NCI-H345 treated with DMSO at 0.1 percent for 48 hours (cell line): ENCODE results near the gene PRR5L.

Experiments
- DNase-seq: peaks from one replicate; lab custom pipeline; 2025; ENCODE audit not compliant: unreplicated experiment; lab: John Stamatoyannopoulos, UW

PRR5L gene

DNA sequence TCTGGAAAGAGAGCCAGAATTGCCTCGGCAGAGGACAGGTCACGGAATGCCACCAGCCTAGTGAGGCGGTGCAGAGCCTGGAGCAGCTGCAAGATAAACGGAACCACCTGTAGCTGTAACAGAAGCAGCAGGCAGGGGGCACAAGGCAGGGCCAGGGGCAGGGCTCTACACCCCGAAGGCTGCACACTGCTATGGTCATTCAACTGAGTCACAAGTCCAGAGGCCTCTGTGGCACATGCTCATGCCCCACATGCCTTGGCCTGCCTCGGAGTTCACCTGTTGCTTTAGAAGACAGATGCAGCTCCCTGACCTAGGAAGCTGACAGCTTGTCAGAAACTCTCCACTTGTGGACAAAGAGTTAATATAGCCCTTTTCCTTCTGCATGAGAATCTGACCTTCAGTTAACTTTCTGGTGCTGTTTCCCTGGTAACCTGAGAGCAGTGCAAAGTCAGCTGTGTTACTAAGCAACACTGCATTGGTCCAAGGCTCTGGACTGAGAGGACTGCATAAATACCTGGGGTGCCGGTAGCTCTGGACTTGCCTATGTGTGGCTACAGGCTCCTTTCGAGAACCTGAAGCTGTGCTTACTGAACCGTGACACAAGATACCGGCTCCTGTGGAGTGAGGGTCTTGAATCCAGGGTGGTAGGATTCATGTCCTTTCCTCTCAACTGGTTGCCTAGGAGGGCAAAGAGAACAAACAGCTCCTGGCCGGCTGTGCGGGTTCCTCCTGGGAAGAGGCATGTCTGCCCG is 17.4 kb upstream of the PRR5L start:
- no peak for DNase-seq

DNA sequence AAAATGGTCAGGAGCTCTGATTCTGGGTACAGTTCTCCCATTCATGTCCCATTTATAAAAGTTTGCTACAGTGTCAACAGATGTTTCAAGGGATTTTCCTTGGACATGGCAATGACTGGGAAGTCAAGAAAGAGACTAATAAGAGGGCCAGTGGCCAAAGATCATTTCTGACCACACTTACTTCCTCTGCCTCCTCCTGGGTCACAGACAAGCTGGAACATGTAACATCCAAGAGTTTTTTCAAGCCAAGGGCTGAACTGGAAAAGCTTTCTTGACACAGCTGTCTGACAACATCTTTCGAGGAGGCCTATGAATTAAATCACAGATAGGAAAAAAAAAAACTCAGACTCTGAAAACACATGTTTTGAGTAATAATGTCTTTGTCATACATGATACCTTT is 15.6 kb upstream of the PRR5L start:
- no peak for DNase-seq

DNA sequence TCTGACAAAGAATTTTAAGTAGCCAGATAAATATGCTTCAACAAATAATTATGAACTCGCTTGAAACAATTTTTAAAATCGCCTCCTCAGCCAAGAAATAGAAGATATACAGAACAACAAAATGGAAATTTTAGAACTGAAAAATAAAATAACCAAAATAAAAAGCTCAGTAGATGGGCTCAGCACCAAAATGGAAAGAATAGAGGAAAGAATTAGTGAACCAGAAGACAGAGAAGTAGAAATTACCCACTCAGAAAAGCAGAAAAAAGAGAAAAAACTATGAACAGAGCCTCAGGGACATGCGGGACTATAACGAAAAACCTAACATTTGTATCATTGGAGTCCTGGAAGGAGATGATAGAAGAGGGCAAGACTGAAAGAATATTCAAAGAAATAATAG is 14.2 kb upstream of the PRR5L start:
- DNase-seq, result no peak

DNA sequence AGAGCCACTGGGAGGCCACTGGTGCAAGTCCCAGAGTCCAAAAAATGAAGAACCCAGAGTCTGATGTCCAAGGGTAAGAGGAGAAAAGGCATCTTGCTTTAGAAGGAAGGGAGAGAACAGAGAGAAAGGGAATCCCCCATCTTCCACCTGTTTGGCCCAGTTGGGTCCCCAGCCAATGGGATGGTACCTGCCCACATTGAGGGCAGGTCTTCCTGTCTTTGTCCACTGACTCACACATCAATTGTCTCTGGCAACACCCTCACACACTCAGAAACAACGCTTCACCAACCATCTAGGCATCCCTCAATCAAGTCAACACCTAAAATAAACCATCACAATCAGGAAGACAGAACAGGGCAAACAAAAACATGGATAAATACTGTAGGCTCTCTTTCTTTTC is 13.2 kb upstream of the PRR5L start:
- no peak for DNase-seq

DNA sequence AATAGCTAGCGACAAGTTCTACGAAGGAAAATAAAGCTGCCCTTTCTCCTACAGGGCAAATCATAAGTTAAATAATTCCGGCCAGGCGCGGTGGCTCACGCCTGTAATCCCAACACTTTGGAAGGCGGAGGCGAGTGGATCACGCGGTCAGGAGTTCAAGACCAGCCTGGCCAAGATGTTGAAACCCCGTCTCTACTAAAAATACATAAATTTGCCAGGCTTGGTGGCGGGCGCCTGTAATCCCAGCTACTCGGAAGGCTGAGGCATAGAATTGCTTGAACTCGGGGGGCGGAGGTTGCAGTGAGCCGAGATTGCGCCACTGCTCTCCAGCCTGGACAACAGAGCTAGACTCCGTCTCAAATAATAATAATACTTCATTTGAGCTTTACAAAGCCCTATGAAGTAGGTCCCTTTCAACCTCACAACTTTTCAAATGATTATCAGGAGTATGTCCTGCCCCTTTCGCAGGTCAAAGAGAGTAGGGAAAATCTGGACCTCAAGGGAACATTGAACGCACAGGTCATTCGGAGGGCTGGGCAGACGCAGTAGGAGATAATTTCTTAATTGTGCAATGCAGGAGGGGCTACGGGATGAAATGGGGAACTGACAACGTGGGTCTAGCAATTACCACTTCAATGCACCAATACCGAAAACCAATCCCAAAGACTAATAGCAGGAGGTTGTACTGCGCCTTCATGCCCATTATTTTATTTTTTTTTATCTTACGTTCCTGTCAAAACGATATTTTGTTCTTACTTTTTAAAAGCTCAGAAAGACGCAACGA is 7.5 kb upstream of the PRR5L start:
- DNase-seq, result no peak

DNA sequence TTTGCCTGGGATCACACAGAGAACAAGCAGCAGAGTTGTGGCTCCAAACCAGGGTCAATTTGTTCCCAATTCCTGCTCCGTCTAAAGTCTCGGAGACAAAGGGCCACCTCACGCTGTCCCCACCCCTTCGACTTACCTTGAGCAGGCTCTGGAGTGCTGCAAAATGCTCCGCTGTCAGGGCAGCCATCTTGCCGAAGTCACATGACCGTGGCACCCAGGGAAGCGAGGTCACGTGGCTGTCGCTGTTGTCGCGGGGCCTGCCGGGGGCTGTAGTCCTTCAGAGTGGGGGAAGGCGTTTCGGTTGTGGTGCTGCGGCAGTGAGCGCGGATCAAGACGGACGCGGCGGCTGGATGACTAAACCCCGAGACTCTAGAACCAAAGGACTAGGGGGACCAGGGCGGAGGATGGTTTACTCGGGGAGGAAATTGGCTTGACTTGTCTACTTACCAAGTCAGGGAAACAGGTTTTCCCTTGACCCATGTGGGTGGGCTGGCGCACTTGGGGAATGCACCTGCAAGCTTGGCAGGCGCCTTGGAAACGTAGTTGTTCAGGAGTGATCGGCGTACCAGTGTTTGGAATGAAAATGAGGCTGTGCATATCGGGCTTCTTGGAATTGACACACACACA is 6.7 kb upstream of the PRR5L start, which contains the start of gene COMMD9:
COMMD9 (minus strand) TSS at position 199 of the 627 bp plus-strand sequence; CDS start at position 187, 12 bp downstream.
- peak; percentile 89 for DNase-seq

DNA sequence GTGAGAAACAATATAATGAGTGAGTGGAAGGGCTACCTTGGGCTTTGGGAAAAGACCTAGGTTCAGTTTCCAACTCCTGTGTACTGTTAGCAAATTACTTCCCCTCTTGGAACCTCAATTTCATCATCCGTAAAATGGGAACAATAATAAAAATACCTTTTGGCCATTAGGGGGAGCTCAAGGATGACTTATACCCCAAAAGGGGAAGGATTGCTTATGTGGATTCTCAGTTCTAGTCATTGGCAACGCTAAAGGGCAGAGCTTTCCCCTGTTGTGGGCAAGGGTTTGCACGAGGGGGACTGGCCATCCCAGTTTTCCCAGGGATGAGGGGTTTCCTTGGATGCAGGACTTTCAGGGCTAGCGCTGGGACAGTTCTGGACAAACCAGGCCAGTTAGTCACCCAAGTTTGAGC is 3.8 kb upstream of the PRR5L start:
- DNase-seq, result peak; percentile 12

DNA sequence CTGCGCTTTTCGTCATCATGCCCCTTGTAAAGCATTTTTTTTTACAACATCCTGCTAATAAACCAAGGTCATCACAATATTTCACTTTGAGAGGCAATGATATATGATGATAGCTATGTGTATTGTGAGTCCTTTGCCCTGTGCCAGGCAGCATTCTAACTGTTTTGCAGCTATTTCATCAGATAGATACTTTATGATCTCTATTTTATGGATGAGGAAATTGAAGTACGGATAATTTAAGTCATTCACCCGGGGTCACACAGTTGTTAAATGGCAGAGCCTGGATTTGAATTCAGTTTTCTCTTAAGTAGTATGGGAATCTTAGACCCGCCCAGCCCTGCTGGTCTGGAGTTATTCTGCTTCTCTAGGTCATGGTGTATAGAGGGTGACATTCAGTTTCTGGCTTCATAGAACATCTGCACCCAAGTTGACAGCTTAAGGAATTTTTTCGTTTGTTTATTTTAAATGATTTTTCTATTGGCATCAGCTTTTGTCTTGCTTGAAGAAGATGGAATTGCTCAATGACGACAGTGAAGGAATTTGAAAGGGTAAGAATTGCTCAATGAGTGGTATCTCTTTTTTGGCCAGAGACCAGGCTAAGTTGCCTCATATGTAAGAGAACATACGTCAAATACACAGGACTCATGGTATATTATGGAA is 926 bp downstream of the PRR5L start:
- no peak for DNase-seq

DNA sequence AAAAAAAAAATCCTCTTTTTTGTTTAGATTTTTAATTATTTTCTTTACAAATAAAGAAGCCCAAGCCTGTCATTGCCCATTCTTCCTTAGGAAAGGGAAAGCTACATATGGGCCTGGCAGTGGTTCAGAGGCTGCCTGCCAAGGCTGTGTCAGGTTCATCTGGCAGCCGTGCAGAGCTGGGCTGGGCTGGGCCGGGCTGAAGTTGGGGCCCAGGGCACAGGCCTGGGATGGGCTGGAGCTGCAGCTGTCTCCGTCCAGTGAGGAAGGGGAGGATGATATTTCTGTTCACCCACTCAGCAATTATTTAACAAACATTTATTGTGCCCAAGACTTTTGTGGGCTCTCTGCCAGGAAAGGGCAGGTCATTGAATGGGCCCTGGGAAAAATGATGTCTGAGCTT is 4.6 kb downstream of the PRR5L start:
- no peak for DNase-seq

DNA sequence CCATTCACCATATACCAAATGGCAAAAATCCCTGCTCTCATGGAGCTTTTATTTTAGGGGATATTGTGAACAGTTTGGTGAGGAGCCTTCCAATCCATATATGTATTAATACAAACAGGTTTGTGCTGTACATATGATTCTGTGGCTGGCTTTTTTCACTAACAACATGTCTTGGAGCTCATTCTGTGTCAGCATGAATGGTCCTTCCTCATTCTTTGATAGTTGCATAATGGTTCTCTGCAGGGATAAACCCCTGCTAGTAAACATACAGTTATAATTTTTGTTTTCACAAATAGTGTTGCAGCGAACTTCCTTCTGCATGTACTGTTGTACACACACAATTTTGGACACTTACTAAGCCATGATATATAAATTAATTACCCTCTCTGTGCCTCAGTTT is 8.3 kb downstream of the PRR5L start:
- no peak for DNase-seq

DNA sequence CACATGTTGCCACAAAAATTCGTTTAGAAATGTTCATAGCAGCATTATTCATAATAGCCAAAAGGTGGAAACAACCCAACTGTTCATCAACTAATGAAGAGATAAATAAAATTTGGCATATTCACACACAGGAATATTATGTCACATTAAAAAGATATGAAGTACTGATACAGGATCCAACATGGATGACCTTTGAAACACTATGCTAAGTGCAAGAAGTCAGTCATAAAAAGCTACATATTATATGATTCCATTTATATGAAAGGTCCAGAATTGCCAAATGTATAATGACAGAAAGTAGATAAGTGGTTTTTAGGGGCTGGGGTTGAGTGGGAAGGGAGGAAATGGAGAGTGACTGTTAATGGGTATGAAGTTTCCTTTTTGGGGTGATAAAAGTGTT is 9.0 kb downstream of the PRR5L start:
- DNase-seq, result no peak

DNA sequence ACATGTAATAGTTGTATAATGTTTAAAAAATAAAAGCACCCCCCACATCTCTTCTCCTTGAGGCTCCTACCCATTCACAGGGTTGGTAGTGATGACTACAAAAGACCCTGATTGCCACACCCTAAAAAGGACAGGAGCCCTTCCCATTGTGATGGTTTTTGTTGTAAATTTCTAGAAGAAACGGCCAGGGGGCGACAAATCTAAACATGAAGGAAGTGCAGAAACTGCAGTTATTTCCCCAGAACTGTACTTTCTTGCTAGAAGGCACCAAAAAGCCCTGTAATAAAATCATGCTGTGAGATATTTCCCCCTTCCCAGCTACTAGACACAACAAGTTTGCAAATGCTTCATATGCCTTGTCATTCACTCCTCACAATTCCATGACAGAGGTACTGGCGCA is 10.8 kb downstream of the PRR5L start:
- no peak for DNase-seq

DNA sequence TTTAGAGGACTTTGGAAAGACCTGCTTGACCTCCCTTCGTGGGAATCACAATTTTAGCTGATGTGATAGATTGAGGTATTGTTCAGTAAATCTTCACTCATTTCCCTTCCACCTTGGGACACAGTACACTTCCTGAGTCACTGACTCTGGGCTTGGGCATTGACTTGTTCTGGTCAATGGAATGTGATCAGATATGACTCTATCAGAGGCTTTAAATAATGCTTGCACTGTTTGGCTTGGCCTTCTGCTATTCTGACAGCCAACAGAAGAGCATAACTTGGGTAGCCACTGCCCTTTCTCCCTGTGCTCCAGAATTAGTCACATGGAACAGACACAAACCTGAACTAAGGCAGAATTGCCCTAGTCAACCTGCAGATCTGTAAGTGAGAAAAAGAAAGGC is 12.5 kb downstream of the PRR5L start:
- DNase-seq, result no peak

DNA sequence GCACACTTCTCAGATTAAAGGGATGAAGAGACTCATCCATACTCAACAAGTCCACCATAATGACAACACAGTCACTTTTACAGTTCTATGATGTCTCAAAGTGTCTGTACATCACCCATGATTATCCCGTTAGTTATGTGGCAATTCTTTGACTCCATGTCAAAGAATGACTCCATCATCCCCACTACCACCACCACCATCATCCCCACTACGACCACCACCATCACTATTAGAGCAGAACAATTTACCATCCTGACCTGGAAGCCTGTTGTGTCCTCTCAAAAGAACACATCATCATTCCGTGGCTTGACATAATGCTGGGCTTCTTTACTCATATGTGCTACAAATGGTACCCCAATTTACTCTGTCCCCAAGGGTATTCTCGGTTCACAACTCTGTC is 13.7 kb downstream of the PRR5L start:
- no peak for DNase-seq

DNA sequence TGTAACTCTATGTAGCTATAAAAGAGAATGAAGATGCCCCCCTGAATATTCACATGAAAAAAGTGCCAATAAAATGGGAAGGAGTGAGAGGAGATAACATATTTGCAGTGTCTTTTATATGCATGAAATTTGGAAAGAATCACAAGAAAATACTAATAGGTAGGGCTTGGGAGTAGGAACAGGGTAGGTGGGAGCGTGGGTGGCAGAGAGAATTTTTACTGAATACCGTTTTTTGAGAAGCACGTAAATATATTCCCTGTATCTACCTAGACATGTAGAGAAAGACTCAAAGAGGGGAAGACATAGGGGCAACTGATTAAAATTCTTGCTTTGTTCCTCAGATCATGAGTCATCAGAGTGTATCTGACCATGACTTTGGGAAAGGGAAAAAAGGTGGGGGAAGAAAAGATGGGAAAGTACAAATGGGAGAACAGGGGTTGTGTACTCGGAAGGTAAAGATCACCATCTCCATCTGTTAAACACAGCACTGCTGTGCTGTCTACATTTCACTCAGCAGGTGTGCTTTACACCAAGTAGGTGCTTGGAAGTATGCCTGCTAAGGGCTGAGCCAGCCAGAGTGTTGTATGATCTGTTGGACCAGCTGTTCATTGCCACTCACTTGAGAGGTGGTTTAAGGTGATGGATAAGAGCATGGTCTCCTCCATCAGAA is 16.0 kb downstream of the PRR5L start:
- peak; percentile 20 for DNase-seq

DNA sequence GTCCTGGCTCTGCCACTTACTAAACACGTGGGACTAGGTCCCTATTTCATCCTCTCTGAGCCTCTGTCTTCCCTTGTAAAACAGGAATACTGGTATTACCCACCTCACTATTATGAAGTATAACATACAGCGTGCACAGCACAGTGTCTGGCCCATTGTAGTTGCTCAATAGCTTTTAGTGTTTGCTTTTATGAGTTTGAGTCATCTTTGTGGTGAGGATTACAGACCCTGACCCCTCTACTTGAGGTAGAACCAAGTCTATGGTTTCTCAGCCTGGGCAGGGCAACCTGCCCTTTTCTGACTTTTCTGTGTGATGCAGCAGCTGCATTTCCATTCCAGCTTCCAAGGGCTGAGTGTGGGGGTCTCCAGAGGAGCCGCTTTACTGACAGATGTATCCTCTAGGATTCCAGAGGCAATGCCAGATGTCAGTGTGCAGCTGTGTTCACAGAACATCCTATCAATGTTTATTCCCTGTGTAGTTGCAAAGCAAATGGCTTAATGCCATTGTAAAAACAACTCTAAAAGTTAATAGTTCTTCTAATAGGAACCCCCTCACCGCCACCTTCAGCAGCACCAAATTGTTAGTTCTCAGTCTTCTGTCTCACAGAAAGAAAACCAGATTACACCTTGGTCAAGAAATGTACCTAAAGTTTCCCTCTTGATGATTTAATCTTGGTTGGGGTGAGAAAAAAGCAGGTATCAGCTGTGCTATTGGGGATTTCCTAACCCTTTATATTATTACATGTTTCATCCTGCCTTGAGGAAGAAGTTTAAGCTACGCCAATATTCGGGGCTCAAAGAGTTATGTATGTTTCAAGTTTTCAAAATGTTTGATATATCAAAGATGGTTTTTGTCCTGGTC is 16.8 kb downstream of the PRR5L start:
- DNase-seq, result no peak

DNA sequence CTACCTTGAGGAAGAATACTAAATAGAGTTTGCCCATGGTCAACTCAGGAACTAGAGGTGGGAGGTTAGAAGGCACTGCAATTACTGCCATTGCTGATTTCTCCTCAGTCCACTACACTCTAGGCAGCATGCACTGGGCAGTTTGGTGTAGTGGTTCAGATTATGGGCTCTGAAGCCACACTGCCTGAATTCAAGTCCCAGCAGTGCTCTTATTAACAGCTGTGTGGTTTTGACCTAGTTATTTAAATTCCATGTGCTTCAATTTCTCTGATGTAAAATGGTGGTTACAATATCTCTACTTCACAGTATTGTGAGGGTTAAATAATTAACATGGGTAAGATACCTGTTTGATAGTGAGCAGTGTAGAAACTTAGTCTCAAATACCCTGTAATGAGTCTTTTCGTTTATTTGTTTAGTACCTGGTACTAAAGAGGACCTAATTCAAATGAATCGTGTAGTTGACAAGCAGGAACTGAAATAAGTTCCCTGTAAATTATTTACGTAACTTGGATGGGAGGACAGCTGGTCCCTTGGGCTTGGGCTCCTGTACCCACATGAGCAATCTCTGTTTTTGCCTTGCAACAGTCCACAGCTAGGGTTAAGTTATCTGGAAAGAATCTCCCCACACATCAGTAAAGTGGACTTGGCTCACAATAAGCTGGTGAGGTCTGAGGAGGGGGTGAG is 17.8 kb downstream of the PRR5L start:
- no peak for DNase-seq

DNA sequence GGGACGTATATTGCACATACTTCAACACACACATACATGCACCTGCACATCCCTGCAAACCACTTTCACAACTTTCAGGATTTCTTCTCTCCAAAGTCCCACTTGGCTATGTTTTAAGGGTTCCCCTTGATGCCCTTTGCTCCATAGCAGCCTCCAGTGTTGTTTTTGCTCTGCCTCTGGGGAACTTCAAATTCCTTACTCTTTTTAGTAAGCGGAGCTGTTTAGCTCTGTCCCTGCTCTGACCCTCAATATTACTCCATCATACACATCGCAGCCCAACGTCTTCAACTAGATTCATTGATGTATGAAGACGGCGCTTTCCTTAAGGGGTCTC is 18.3 kb downstream of the PRR5L start:
- no peak for DNase-seq

DNA sequence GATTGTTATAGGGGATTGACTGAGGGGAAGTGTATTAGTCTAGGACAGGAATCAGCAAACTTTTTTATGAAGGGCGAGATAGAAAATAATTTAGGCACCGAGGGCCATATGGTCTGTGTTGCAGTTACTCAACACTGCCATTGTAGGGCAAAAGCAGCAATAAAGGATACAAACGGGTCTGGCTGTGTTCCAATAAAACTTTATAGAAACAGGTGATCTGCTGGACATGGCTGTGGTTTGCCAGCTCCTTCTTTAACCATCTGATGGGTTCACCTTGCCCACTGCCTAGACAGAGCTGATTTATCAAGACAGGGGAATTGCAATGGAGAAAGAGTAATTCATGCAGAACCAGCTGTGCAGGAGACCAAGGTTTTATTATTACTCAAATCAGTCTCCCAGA is 20.0 kb downstream of the PRR5L start:
- no peak for DNase-seq

DNA sequence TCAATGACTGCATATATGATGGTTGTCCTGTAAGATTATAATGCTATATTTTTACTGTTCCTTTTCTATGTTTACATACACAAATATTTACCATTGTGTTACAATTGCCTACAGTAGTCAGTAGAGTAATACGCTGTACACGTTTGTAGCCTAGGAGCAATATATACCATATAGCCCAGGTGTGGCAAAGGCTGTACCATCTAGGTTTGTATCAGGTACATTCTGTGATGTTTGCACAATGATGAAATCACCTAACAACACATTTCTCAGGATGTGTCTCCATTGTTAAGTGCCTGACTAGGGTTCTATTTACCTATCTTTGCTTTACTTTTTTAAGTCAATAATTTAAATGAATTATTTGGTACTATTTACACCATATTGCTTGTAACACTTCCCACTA is 21.9 kb downstream of the PRR5L start:
- no peak for DNase-seq
